Activated CD4-positive, CD25-positive, alpha-beta regulatory T cell treated with anti-CD3 and anti-CD28 coated beads, Interleukin-2, amount 50 U/mL, for 16 hours (primary cell): ENCODE data around the gene FCN2.

ENCODE experiments used
- DNase-seq: peaks from one replicate; pipeline ENCODE4 v3.0.0-alpha.2; 2020; ENCODE audit warnings: low read depth, low spot score

FCN2 gene

DNA sequence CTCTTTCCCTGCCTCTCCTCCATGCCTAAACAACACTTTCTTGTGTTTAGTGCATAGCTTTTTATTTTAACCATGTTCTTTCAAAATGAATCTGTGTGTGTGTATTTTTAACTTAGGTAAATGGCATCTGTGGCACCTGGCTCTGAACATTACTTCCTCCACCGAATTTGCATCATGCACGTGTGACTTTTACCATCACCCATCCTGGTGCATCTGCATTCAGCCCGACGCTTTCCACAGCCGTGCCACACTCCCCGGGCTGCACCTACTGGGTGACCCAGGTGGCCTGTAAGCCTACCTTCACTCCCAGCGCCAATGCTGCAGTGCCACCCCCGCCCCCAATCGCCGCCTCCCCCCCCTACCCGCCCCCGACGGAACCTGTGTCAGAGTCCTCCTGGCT, 49.8 kb downstream of the FCN2 start:
- no peak for DNase-seq

DNA sequence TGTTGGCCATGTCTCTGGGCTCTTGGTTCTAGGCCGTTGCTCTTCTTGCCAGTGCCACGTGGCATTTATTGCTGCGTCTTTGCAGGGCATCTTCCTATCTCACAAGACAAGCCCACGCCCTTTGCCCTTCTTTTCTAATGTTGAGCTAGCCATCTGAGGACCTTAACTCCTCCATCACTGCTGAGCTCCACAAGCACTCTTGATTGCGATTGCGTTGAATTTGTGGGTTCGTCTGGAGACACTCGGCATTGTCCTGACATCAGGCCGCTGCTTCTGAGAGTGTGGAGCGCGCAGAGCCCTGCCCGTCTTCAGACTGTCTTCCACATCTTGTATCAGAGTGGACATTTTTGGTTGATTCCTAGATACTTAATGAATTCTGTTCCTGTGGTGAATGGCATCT, 51.6 kb downstream of the FCN2 start:
- no peak for DNase-seq

DNA sequence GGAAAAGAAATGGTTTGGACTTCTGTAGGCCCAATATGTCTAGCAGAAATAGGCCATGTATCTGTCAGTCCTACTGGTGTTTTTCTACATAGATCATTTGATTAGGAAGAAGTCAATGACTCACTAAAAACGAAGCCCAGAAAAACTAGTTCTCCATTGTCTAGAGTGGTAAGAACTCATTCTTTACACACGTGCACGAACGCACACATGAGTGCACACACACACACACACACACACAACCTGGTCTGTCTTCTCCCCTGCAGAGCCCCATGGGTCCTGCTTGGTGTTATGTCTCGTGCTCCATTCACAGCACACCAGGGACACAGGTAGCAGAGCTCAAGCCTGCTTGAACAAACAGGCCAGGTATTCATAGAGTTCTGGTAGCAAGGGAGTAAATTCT, 52.0 kb downstream of the FCN2 start:
- DNase-seq: no peak

DNA sequence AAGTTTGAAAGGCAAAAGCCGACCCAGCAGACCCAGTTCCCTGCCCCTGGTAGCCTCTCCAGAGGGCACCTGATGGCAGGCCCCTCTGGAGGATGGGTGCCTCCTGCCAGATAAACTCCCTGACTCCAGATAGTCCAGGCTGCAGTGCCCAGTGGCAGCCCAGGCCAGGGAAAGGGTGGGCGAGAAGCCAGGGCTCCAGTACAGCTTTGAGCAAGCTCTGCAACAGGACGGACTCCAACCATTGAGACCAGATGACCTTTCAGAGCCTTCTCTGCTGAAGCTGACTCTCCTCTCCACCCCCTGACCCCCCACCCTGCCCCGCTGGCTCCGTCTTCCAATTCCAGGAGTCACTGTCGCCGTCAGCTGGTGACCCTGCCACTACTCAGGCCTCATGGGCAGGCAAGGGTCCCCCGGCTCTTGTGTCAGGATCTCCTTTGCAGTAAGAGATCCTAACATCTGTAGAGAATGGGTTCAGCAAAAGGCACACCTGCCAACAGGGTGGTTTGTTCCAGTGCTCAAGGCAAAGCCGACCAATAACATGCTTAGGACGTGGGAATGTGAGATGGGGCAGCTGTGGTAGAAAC, 52.6 kb downstream of the FCN2 start:
- DNase-seq: no peak

DNA sequence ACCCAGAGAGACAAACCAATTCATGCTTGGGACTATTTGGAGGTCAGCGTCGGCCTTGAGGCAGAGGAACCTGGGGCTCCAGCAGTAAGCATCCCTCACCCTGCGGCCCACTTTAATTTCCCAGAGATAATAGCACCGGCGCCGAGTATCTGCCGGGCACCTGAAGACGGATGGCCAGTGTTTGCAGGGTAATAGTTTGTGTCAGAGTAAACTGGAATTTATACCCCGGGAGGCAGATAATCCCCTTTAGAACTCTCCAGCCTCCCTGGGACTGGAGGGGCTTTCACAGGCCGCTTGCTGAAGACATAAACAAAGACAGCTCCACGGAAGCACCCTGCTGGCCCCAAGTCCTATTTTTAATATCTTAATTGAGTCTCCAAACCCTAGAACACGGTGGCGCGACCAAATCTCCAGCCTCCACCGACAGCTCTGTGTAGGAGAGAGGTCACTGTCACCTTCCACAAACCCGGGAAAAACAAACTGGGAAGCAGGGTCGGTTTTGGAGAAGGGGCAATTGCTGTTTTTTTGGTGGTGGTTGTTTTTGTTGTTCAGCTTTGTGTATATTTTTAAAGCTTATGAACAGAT, 54.5 kb downstream of the FCN2 start:
- DNase-seq: no peak

DNA sequence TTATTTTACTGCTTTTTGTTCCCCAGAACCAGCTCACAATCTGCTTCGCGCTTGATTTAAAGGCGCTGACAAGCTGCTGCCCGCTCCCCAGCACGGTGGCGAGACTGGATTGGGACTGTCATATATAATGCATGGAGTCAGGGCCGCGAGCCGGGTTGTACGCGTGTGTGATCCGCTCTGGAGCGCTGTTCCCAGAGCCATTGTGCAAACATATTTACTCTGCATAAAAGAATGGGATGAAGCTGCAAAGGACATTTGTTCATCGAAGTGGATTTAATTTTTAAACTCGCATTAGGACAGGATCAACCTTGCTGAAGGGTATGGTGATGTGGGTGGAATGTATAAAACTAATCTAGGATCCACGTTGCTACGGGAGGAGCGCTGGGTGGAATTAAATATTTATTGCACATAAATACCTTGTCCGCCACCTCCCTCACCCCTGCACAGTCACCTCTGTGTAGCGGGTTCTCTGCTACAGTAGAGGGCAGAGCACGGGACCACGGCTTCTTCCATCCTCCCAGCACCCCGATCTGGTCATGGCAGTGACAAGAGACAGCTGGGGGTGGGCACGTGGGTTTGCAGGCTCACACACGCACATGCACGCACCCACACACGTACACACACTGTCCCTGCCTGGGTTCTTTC, 55.2 kb downstream of the FCN2 start:
- no peak for DNase-seq

DNA sequence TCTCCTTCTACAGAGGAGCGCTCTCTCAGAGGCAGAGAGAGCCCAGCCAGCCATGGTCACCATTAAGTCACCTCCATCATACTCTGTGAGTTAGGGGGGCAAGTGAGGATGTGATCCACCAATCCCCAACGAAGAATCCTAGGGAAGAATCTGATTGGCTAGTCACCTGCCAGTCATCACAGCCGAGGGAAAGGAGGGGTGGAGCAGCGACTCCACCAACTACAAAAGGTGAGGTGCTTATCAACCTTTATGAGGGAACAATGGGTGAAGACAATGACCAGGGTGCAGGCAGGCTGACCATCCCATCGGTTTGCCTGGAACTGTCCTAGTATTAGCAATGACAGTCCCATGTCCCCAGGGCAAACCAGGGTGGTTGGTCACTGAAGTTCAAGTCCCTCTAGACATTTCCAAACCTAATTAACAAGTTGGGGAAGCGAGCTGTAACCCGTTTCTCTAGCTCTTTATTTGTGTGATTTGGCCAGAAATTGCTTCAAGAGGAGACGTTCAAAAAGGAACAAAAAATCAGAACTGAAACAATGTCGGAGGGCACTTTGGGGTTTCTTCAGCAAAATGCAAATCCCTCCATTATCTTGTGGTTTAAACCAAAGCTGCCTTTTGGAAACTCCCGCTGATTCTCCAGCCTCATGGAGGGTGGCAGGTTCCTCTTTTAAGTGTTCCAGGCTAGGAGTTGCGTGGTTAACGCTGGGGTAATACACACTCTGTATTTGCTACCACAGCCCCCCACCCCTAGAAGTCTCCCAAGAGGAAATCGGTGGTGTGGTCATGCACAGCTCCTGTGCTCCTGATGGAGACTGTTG, 55.9 kb downstream of the FCN2 start:
- no peak for DNase-seq
